ENCODE results near the gene ZNF536. TPM values are rescaled to one million over a fixed set of nuclear protein-coding genes. Genes with fewer than 3 reads are reported as not detected.

ZNF536 gene
- total and polyA plus RNA-seq, 10 of the 15 experiments (the other 5 are each of a cell fraction or from before 2014, with no cell fraction given) = not detected

DNA sequence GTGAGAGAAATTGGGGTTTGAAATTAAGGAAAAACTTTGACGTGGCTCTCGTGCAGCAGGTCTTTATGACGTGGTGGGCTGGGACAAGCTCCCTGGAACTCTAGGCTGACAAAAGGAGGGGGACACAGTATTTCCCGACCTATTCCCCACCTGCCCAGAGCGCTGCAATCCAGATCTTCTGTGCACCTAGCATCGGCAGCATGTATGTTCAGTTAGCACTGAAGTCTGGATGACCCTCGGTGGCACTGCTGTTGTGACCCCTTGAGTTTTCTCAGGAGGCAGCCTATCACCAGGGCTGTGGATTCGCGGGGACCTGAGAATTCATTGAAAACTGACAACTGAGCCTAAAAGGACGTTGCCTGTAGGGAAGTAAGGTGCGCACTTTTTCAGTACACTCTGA, 9.1 kb upstream of the ZNF536 start:
- H2AFZ ChIP-seq (ENCODE audit: control insufficient read depth, low read depth, low read length) = no peak overlapping the region
- no peak overlapping the region for H3K4me3 ChIP-seq
- in situ Hi-C loops (cut with MboI) (no loop called here), intact Hi-C loops (cut with micrococcal nuclease; ENCODE audit: unreplicated experiment) (no loop called here)
- no peak overlapping the region for H3K4me2 ChIP-seq (ENCODE audit: control insufficient read depth, insufficient read depth)
- SMC1A ChIA-PET (ENCODE audit: uncharacterized antibody, unreplicated experiment) = no interaction called here
- no TSS peak for BruUV-seq (replicated peaks)
- RAD21 ChIA-PET (ENCODE audit: unreplicated experiment) = no interaction called here
- TF ChIP-seq ATF7 (IDR thresholded peaks at IDR 0.05; ENCODE audit: low read depth) = no peak
- no peak for TF ChIP-seq ZNF384 (IDR thresholded peaks at IDR 0.05; ENCODE audit: borderline replicate concordance, low read depth, low read length)
- TF ChIP-seq ZNF274 (IDR thresholded peaks at IDR 0.05; ENCODE audit: insufficient read depth, insufficient read length) = no peak
- no peaks in the 10 kb centered on the region for H3K4me1 ChIP-seq (ENCODE audit: control insufficient read depth, insufficient read depth, low read length)
- H3K36me3 ChIP-seq (ENCODE audit: control insufficient read depth in 2 of 2, insufficient read depth in 2 of 2, low read length in 1 of 2) = no peaks in the 10 kb centered on the region
- WGBS (ENCODE audit: insufficient coverage, insufficient replicate concordance, low lambda C conversion rate, missing lambda C conversion rate) = 33% methylated on average over 11 of the region's 11 CpGs
- CTCF ChIA-PET = no interaction called here
- H3K9ac ChIP-seq (ENCODE audit: control insufficient read depth, insufficient read depth, low read length) = no peak overlapping the region
- H3K27ac ChIP-seq (ENCODE audit: control insufficient read depth, insufficient read depth) = no peak overlapping the region
- POLR2A ChIA-PET = no interaction called here
- FAIRE-seq (no peak), DNase-seq (ENCODE audit: low read depth, low spot score) (no peak), ATAC-seq (no peak)
- H3K79me2 ChIP-seq (ENCODE audit: control insufficient read depth, insufficient read depth, low read length) = no peaks in the 10 kb centered on the region
- H4K20me1 ChIP-seq (ENCODE audit: control insufficient read depth, insufficient read depth) = no peaks in the 10 kb centered on the region
- H3K27me3 ChIP-seq (replicated peaks in 1 of 2; ENCODE audit: control insufficient read depth in 2 of 2, insufficient read depth in 2 of 2, low read length in 1 of 2) = peaks cover 0 to 5% of the 10 kb centered on the region in 2 experiments; a peak in 1 of 4 replicates
- no peaks in the 10 kb centered on the region for H3K9me3 ChIP-seq (replicated peaks; ENCODE audit: control insufficient read depth, insufficient read depth, low read length)

DNA sequence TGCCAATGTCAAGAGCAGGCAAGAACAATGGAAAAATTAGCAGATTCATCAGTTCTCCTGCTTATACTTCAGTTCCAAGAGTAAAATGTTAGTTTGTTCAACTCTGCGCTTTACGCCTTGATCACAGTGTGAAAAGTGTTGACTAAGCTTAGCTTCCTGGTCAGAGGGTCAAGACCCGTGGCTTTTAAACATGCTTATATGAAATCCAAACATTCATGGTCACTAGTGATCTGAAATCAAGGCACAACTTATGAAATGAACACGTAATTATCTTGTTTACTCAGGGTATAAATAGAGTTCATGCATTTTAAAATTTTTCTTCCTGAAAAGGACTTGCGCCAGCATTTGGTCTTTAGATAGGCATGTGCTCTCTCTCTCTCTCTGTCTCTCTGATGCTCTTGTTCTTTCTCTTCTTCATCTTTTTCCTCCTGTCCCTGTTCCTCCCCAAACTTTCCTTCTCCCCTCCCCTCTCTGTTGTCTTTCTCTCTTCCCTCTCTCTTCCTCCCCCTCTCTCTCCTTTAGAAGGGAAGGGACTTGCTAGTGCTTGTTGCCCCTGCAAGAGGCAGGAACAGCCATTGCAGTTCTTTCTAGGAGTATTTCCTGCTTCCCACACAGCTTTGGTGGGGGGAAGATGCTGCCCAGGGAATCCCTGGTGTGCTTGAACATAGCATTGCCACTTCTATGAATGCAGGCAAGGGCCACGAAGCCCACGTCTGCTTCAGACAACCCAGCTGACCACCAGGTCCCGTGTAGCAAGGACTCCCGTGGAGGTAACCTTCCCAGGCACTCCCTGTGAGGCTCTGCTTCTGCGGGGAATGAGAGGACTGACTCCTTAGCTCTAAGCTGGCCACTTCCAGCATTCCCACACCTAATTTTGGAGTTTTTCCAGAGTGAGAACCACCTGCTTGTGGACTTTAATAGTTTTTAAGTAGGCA, 7.1 kb upstream of the ZNF536 start:
- WGBS (ENCODE audit: insufficient coverage, insufficient replicate concordance, low lambda C conversion rate, missing lambda C conversion rate) = 29% methylated on average over 10 of the region's 10 CpGs
- CTCF ChIA-PET = no interaction called here
- SMC1A ChIA-PET (ENCODE audit: uncharacterized antibody, unreplicated experiment) = no interaction called here
- intact Hi-C loops (cut with micrococcal nuclease; ENCODE audit: unreplicated experiment) (no loop called here), in situ Hi-C loops (cut with MboI) (no loop called here)
- H4K20me1 ChIP-seq (ENCODE audit: control insufficient read depth, insufficient read depth) = no peaks in the 10 kb centered on the region
- ATAC-seq = no peak
- RAD21 ChIA-PET (ENCODE audit: unreplicated experiment) = no interaction called here
- DNase-seq (ENCODE audit: low read depth, low spot score) = no peak
- no peak overlapping the region for H2AFZ ChIP-seq (ENCODE audit: control insufficient read depth, low read depth, low read length)
- H3K4me3 ChIP-seq = no peak overlapping the region
- H3K27ac ChIP-seq (ENCODE audit: control insufficient read depth, insufficient read depth) = no peak overlapping the region
- H3K4me1 ChIP-seq (ENCODE audit: control insufficient read depth, insufficient read depth, low read length) = no peaks in the 10 kb centered on the region
- H3K9me3 ChIP-seq (replicated peaks; ENCODE audit: control insufficient read depth, insufficient read depth, low read length) = no peaks in the 10 kb centered on the region
- no peak for FAIRE-seq
- H3K4me2 ChIP-seq (ENCODE audit: control insufficient read depth, insufficient read depth) = no peak overlapping the region
- POLR2A ChIA-PET = no interaction called here
- H3K9ac ChIP-seq (ENCODE audit: control insufficient read depth, insufficient read depth, low read length) = no peak overlapping the region
- H3K36me3 ChIP-seq (ENCODE audit: control insufficient read depth in 2 of 2, insufficient read depth in 2 of 2, low read length in 1 of 2) = no peaks in the 10 kb centered on the region
- no TSS peak for BruUV-seq (replicated peaks)
- peaks cover 0 to 5% of the 10 kb centered on the region in 2 experiments; a peak in 1 of 4 replicates for H3K27me3 ChIP-seq (replicated peaks in 1 of 2; ENCODE audit: control insufficient read depth in 2 of 2, insufficient read depth in 2 of 2, low read length in 1 of 2)
- H3K79me2 ChIP-seq (ENCODE audit: control insufficient read depth, insufficient read depth, low read length) = no peaks in the 10 kb centered on the region
- no peak for TF ChIP-seq YBX1 (IDR thresholded peaks at IDR 0.05)
- TF ChIP-seq BCL11A (IDR thresholded peaks at IDR 0.05; ENCODE audit: low read depth, low read length) = no peak
- no peak for TF ChIP-seq SREBF2 (IDR thresholded peaks at IDR 0.05; ENCODE audit: low read length)
- no peak for TF ChIP-seq CBFB (IDR thresholded peaks at IDR 0.05; ENCODE audit: low read depth)
- TF ChIP-seq KDM1A (IDR thresholded peaks at IDR 0.05; ENCODE audit: borderline replicate concordance) = no peak
- no peak for TF ChIP-seq ESRRA (IDR thresholded peaks at IDR 0.05; ENCODE audit: low read length)
- no peak for TF ChIP-seq BRCA1 (IDR thresholded peaks at IDR 0.05; ENCODE audit: low read depth, low read length)
- TF ChIP-seq DPF2 (IDR thresholded peaks at IDR 0.05) = no peak
- TF ChIP-seq, protein P1, sequence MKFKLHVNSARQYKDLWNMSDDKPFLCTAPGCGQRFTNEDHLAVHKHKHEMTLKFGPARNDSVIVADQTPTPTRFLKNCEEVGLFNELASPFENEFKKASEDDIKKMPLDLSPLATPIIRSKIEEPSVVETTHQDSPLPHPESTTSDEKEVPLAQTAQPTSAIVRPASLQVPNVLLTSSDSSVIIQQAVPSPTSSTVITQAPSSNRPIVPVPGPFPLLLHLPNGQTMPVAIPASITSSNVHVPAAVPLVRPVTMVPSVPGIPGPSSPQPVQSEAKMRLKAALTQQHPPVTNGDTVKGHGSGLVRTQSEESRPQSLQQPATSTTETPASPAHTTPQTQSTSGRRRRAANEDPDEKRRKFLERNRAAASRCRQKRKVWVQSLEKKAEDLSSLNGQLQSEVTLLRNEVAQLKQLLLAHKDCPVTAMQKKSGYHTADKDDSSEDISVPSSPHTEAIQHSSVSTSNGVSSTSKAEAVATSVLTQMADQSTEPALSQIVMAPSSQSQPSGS (IDR thresholded peaks at IDR 0.05; ENCODE audit: low read length) = no peak
- TF ChIP-seq STAT3 (IDR thresholded peaks at IDR 0.05; ENCODE audit: low read depth, low read length) = no peak
- no peak for TF ChIP-seq POLR2AphosphoS2 (IDR thresholded peaks at IDR 0.05; ENCODE audit: low read depth, low read length)
- TF ChIP-seq SRF (IDR thresholded peaks at IDR 0.05; ENCODE audit: low read depth in 2 of 2, low read length in 2 of 2) = no peak
- TF ChIP-seq ZNF274 (IDR thresholded peaks at IDR 0.05; ENCODE audit: insufficient read depth, insufficient read length) = no peak
- TF ChIP-seq, protein P2, sequence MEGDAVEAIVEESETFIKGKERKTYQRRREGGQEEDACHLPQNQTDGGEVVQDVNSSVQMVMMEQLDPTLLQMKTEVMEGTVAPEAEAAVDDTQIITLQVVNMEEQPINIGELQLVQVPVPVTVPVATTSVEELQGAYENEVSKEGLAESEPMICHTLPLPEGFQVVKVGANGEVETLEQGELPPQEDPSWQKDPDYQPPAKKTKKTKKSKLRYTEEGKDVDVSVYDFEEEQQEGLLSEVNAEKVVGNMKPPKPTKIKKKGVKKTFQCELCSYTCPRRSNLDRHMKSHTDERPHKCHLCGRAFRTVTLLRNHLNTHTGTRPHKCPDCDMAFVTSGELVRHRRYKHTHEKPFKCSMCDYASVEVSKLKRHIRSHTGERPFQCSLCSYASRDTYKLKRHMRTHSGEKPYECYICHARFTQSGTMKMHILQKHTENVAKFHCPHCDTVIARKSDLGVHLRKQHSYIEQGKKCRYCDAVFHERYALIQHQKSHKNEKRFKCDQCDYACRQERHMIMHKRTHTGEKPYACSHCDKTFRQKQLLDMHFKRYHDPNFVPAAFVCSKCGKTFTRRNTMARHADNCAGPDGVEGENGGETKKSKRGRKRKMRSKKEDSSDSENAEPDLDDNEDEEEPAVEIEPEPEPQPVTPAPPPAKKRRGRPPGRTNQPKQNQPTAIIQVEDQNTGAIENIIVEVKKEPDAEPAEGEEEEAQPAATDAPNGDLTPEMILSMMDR (IDR thresholded peaks at IDR 0.05 in 2 of 3, conservative IDR thresholded peaks at IDR 0.05 in 1 of 3; ENCODE audit: control insufficient read depth in 2 of 3, extremely low read depth in 1 of 3, insufficient read depth in 1 of 3, low read depth in 3 of 3, low read length in 3 of 3) = no peak
